Measurements from ENCODE around the gene CAPN13.

DNA sequence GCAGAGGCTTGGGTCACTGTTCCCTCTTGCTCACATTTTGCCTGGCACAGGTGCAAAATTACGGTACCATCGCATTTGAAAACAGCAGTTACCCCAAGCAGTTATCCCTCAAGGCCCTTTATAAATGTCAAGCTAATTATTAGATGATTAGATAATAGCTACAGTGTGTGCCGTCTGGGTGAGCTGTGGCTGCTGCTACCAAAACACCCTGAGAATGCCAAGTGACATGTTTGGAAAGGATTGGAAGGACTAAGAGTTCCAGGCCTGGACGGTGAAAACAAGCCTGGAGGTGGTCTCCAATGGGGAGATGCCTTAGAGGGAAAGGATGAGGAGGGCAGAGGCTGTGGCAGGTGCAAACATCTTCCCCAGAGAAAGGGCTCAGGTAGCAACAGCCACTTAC lies 120.6 kb downstream of the CAPN13 start:
- TF ChIP-seq, protein P1, sequence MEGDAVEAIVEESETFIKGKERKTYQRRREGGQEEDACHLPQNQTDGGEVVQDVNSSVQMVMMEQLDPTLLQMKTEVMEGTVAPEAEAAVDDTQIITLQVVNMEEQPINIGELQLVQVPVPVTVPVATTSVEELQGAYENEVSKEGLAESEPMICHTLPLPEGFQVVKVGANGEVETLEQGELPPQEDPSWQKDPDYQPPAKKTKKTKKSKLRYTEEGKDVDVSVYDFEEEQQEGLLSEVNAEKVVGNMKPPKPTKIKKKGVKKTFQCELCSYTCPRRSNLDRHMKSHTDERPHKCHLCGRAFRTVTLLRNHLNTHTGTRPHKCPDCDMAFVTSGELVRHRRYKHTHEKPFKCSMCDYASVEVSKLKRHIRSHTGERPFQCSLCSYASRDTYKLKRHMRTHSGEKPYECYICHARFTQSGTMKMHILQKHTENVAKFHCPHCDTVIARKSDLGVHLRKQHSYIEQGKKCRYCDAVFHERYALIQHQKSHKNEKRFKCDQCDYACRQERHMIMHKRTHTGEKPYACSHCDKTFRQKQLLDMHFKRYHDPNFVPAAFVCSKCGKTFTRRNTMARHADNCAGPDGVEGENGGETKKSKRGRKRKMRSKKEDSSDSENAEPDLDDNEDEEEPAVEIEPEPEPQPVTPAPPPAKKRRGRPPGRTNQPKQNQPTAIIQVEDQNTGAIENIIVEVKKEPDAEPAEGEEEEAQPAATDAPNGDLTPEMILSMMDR (IDR thresholded peaks at IDR 0.05): no peak
- no peak for TF ChIP-seq TCF7L2 (IDR thresholded peaks at IDR 0.05; ENCODE audit: low read depth, low read length)
